Left lung (tissue), 10 donors: ENCODE measurements around the gene ANKRD33B. TPM values are rescaled to one million over a fixed set of nuclear protein-coding genes. Genes with fewer than 3 reads are reported as not detected.

Experiments
- ATAC-seq: fragments of 200-7000 bp; cut with Tn5 transposase; one replicate; pipeline ENCODE4 v1.9.1; 2020; ENCODE audit warnings: moderate library complexity
- DNase-seq, 4 donors: peaks; one replicate each; pipeline ENCODE4 v3.0.0-alpha.2; 2013 to 2020
- H3K27ac ChIP-seq, 2 donors: fragments of 200-600 bp; sonication (generic) in 1 of 2; one replicate each; pipeline versions ENCODE4 v1.5.0 to v1.8.0; 2020 to 2021
- H3K27me3 ChIP-seq, 2 donors: fragments of 200-600 bp; sonication (generic) in 1 of 2; one replicate each; pipeline versions ENCODE4 v1.5.0 to v1.8.0; 2020 to 2021
- H3K36me3 ChIP-seq, 2 donors: fragments of 200-600 bp; sonication (generic) in 1 of 2; one replicate each; pipeline versions ENCODE4 v1.5.0 to v1.8.0; 2020 to 2021
- H3K4me1 ChIP-seq, 2 donors: fragments of 200-600 bp; one replicate each; pipeline ENCODE4 v1.8.0; 2021
- H3K4me3 ChIP-seq, 2 donors: fragments of 200-600 bp; sonication (generic) in 1 of 2; one replicate each; pipeline versions ENCODE4 v1.5.0 to v1.8.0; 2020 to 2021; ENCODE audit warnings: mild to moderate bottlenecking in 1 of 2
- H3K9me3 ChIP-seq, 2 donors: fragments of 200-600 bp; sonication (generic) in 1 of 2; one replicate each; pipeline versions ENCODE4 v1.5.0 to v1.8.0; 2020 to 2021
- CTCF ChIP-seq, 2 donors: fragments of 200-600 bp; sonication (generic) in 1 of 2; IDR thresholded peaks; one replicate each; pipeline versions ENCODE4 v1.5.0 to v1.8.0; 2021; ENCODE audit warnings: antibody characterized with exemption in 2 of 2
- intact Hi-C, 2 donors: fragments of 100-400 bp; cut with DNase I; formaldehyde crosslinking; loops; one replicate each; pipeline versions ENCODE4 v1.11.2 to v1.14.2; 2022
- polyA plus RNA-seq, 6 donors: library from polyadenylated mRNA; unstranded; fragments of 120-200 nt; gene quantifications; one replicate each; pipeline ENCODE4 v1.2.1, GENCODE V29; 2013; ENCODE audit not compliant: insufficient read length in 6 of 6
- total RNA-seq, 2 donors: library from RNA; stranded (reverse); fragmentation: NEBNext Ultra II Directional; extraction: Animal tissue kit (Norgen Biotek cat#: 25700); gene quantifications; one replicate each; pipeline ENCODE4 v1.2.1, GENCODE V29; 2021
- donor health status: DM: no; HTN: yes; CAD: no.
- donor health status: DM: no; HTN: no; CAD: no.

Gene ANKRD33B
- total and polyA plus RNA-seq, 8 donors, result 0.53 to 6.3 (median 0.69) TPM

GRCh38 chr5:10583663-10584572, 20.0 kb downstream of the ANKRD33B start:
- no peak for DNase-seq
- Histone ChIP-seq H3K36me3 (no peaks in the 10 kb centered on the region), H3K9me3 (no peaks in the 10 kb centered on the region), H3K4me3 (no peak overlapping the region), H3K27me3 (no peaks in the 10 kb centered on the region), H3K27ac (no peak overlapping the region), H3K4me1 (peaks cover 0 to 20% of the 10 kb centered on the region in 2 donors)
- intact Hi-C loops, result no loop called here
- ATAC-seq, result peak; percentile 29
- TF ChIP-seq CTCF (IDR thresholded peaks at IDR 0.05), result no peak

- no peak for ATAC-seq
Observed at GRCh38 chr5:10584714-10585517, 21.0 kb downstream of the ANKRD33B start.

GRCh38 chr5:10585518-10585915, 21.6 kb downstream of the ANKRD33B start:
- H3K4me3 ChIP-seq, result no peak overlapping the region
- intact Hi-C loops, result no loop called here
- no peak for TF ChIP-seq CTCF (IDR thresholded peaks at IDR 0.05)
- no peaks in the 10 kb centered on the region for H3K36me3 ChIP-seq
- no peaks in the 10 kb centered on the region for H3K27me3 ChIP-seq
- ATAC-seq (no peak), DNase-seq (no peak)
- H3K4me1 ChIP-seq, result peaks cover 0 to 14% of the 10 kb centered on the region in 2 donors
- H3K9me3 ChIP-seq, result no peaks in the 10 kb centered on the region
- H3K27ac ChIP-seq, result no peak overlapping the region

More at GRCh38 chr5:10584714-10585517, 21.0 kb downstream of the ANKRD33B start:
- no peak for DNase-seq
- Histone ChIP-seq H3K4me3 (no peak overlapping the region), H3K27me3 (no peaks in the 10 kb centered on the region), H3K4me1 (peaks cover 0 to 14% of the 10 kb centered on the region in 2 donors), H3K27ac (no peak overlapping the region), H3K9me3 (no peaks in the 10 kb centered on the region), H3K36me3 (no peaks in the 10 kb centered on the region)
- intact Hi-C loops, result no loop called here
- no peak for TF ChIP-seq CTCF (IDR thresholded peaks at IDR 0.05)

- H3K4me3 ChIP-seq, result no peak overlapping the region
- TF ChIP-seq CTCF (IDR thresholded peaks at IDR 0.05), result no peak
- ATAC-seq (no peak), DNase-seq (no peak)
- H3K36me3 ChIP-seq, result no peaks in the 10 kb centered on the region
- H3K27me3 ChIP-seq, result no peaks in the 10 kb centered on the region
- intact Hi-C loops, result no loop called here
- no peaks in the 10 kb centered on the region for H3K9me3 ChIP-seq
- peaks cover 0 to 14% of the 10 kb centered on the region in 2 donors for H3K4me1 ChIP-seq
- no peak overlapping the region for H3K27ac ChIP-seq
Observed at GRCh38 chr5:10586008-10586407, 22.1 kb downstream of the ANKRD33B start.

- Histone ChIP-seq H3K4me1 (peaks cover 0 to 11% of the 10 kb centered on the region in 2 donors), H3K27me3 (no peaks in the 10 kb centered on the region), H3K27ac (no peak overlapping the region), H3K36me3 (no peaks in the 10 kb centered on the region), H3K4me3 (no peak overlapping the region), H3K9me3 (no peaks in the 10 kb centered on the region)
- intact Hi-C loops, result no loop called here
- no peak for DNase-seq
- TF ChIP-seq CTCF (IDR thresholded peaks at IDR 0.05), result no peak
- no peak for ATAC-seq
Observed at GRCh38 chr5:10586555-10586954, 22.7 kb downstream of the ANKRD33B start.
